OCI-LY1 (cell line): Measurements from ENCODE around the gene RFX5.

Experiments
- EZH2 ChIP-seq: fragments of 200-600 bp; sonication (generic), shearing (Covaris generic); IDR thresholded peaks from 2 replicates; pipeline ENCODE4 v1.8.0; 2017; ENCODE audit warnings: borderline replicate concordance, mixed run types, mild to moderate bottlenecking, antibody characterized with exemption, low read length, moderate library complexity, mixed read lengths
- TF ChIP-seq, protein P1 (sequence below): fragments of 200-600 bp; sonication (generic), shearing (Covaris generic); IDR thresholded peaks from 2 replicates; pipeline ENCODE4 v1.5.1; 2017; ENCODE audit warnings: mild to moderate bottlenecking, antibody characterized with exemption, low read length, moderate library complexity, mixed read lengths

DNA sequence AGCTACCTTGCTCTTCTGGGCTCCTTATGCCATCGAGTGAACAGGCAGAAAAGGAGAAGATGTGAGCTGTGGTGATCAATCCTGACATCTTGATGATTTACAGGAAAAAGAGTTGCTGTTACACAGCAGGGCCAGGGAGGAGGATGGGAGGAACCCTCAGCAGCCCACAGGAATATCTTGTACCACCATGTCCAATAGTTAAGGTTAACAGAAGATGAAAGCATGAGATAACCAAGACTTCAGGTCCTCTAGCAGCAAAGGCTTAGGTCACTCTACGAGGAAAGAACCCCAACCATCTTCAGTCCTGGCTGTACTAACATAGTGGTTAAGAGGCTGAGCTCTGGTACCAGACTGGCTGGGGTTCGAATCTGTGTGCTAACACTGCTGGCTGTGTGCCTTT is 37.5 kb upstream of the RFX5 start:
- TF ChIP-seq, protein P1, sequence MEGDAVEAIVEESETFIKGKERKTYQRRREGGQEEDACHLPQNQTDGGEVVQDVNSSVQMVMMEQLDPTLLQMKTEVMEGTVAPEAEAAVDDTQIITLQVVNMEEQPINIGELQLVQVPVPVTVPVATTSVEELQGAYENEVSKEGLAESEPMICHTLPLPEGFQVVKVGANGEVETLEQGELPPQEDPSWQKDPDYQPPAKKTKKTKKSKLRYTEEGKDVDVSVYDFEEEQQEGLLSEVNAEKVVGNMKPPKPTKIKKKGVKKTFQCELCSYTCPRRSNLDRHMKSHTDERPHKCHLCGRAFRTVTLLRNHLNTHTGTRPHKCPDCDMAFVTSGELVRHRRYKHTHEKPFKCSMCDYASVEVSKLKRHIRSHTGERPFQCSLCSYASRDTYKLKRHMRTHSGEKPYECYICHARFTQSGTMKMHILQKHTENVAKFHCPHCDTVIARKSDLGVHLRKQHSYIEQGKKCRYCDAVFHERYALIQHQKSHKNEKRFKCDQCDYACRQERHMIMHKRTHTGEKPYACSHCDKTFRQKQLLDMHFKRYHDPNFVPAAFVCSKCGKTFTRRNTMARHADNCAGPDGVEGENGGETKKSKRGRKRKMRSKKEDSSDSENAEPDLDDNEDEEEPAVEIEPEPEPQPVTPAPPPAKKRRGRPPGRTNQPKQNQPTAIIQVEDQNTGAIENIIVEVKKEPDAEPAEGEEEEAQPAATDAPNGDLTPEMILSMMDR, result no peak
- no peak for TF ChIP-seq EZH2
